HEK293 (cell line): ENCODE measurements around the gene SSU72.

Experiments used
- CTCF ChIA-PET: fragments of 350-600 bp; formaldehyde crosslinking; extraction: SDS; loops from one replicate; lab custom pipeline; 2021; ENCODE audit warnings: antibody characterized with exemption; lab: Yijun Ruan, JAX
- POLR2A ChIA-PET: fragments of 300-600 bp; formaldehyde crosslinking; extraction: SDS; loops from one replicate; lab custom pipeline; 2020; ENCODE audit warnings: antibody characterized with exemption, inconsistent platforms; lab: Yijun Ruan, JAX
- H3K27ac ChIP-seq: fragments of 200-500 bp; sonication (Bioruptor generic); 2 replicates; pipeline ENCODE4 v1.5.1; 2014; ENCODE audit warnings: low read depth, low read length, control low read depth, inconsistent platforms; ENCODE audit errors: extremely low read depth
- H3K36me3 ChIP-seq, 2 experiments: fragments of 200-500 bp in 1 of 2; sonication (Bioruptor generic) in 1 of 2; 1 replicate in 1 of 2; 2 replicates in 1 of 2; pipeline ENCODE4 v1.5.1; 2014 to 2017; ENCODE audit warnings: inconsistent platforms in 2 of 2, low read length in 2 of 2; ENCODE audit not compliant: control insufficient read depth in 2 of 2, insufficient read depth in 1 of 2
- H3K4me1 ChIP-seq: fragments of 200-500 bp; sonication (Bioruptor generic); 2 replicates; pipeline ENCODE4 v1.5.1; 2014; ENCODE audit warnings: mild to moderate bottlenecking, low read length, inconsistent platforms; ENCODE audit not compliant: control insufficient read depth, insufficient read depth
- H3K4me3 ChIP-seq: 2 replicates; pipeline ENCODE4 v1.5.1; 2011; ENCODE audit warnings: low read depth, mild to moderate bottlenecking, control low read depth, low read length, moderate library complexity
- H3K9me3 ChIP-seq: fragments of 200-500 bp; sonication (Bioruptor generic); 2 replicates; pipeline ENCODE4 v1.5.1; 2014; ENCODE audit warnings: low read depth, low read length, inconsistent platforms; ENCODE audit not compliant: control insufficient read depth, insufficient read depth
- GLI2 ChIP-seq: fragments of 450-650 bp; formaldehyde crosslinking; IDR thresholded peaks from 2 replicates; pipeline ENCODE4; 2017; ENCODE audit warnings: missing biosample characterization, missing genetic modification characterization, low read depth, borderline replicate concordance
- GLIS1 ChIP-seq: fragments of 450-650 bp; formaldehyde crosslinking; IDR thresholded peaks from 2 replicates; pipeline ENCODE4 v1.5.1; 2016; ENCODE audit warnings: missing biosample characterization, missing genetic modification characterization
- GLIS2 ChIP-seq: fragments of 450-650 bp; formaldehyde crosslinking; IDR thresholded peaks from 2 replicates; pipeline ENCODE4 v1.5.1; 2016; ENCODE audit warnings: missing biosample characterization, missing genetic modification characterization
- HIC1 ChIP-seq: fragments of 450-650 bp; formaldehyde crosslinking; IDR thresholded peaks from 2 replicates; pipeline ENCODE4 v1.5.1; 2016; ENCODE audit warnings: missing biosample characterization, missing genetic modification characterization
- ZFHX2 ChIP-seq: fragments of 450-650 bp; formaldehyde crosslinking; conservative IDR thresholded peaks from 2 replicates; pipeline ENCODE4 v1.5.1; 2016; ENCODE audit warnings: missing biosample characterization, missing genetic modification characterization
- ZFP3 ChIP-seq: fragments of 450-650 bp; formaldehyde crosslinking; IDR thresholded peaks from 2 replicates; pipeline ENCODE4 v1.5.1; 2016; ENCODE audit warnings: low read depth, missing biosample characterization, missing genetic modification characterization
- ZNF211 ChIP-seq: fragments of 450-650 bp; formaldehyde crosslinking; IDR thresholded peaks from 2 replicates; pipeline ENCODE4 v1.5.1; 2016; ENCODE audit warnings: low read depth, missing biosample characterization, missing genetic modification characterization
- ZNF239 ChIP-seq: fragments of 450-650 bp; formaldehyde crosslinking; IDR thresholded peaks from 2 replicates; pipeline ENCODE4 v1.5.1; 2016; ENCODE audit warnings: missing biosample characterization, missing genetic modification characterization
- ZNF266 ChIP-seq: fragments of 450-650 bp; formaldehyde crosslinking; IDR thresholded peaks from 2 replicates; pipeline ENCODE4 v1.5.1; 2016; ENCODE audit warnings: missing biosample characterization, missing genetic modification characterization, low read depth
- ZNF280C ChIP-seq: fragments of 450-650 bp; formaldehyde crosslinking; IDR thresholded peaks from 2 replicates; pipeline ENCODE4 v1.5.1; 2016; ENCODE audit warnings: missing biosample characterization, missing genetic modification characterization
- ZNF423 ChIP-seq: fragments of 450-650 bp; formaldehyde crosslinking; IDR thresholded peaks from 2 replicates; pipeline ENCODE4 v1.5.1; 2016; ENCODE audit warnings: missing biosample characterization, missing genetic modification characterization
- ZNF596 ChIP-seq: fragments of 450-650 bp; IDR thresholded peaks from 2 replicates; pipeline ENCODE4 v1.5.0; 2018; ENCODE audit warnings: missing biosample characterization, mild to moderate bottlenecking, missing genetic modification characterization, moderate library complexity
- ZSCAN4 ChIP-seq: fragments of 450-650 bp; formaldehyde crosslinking; IDR thresholded peaks from 2 replicates; pipeline ENCODE4 v1.5.1; 2017; ENCODE audit warnings: missing biosample characterization, missing genetic modification characterization

The SSU72 gene

DNA sequence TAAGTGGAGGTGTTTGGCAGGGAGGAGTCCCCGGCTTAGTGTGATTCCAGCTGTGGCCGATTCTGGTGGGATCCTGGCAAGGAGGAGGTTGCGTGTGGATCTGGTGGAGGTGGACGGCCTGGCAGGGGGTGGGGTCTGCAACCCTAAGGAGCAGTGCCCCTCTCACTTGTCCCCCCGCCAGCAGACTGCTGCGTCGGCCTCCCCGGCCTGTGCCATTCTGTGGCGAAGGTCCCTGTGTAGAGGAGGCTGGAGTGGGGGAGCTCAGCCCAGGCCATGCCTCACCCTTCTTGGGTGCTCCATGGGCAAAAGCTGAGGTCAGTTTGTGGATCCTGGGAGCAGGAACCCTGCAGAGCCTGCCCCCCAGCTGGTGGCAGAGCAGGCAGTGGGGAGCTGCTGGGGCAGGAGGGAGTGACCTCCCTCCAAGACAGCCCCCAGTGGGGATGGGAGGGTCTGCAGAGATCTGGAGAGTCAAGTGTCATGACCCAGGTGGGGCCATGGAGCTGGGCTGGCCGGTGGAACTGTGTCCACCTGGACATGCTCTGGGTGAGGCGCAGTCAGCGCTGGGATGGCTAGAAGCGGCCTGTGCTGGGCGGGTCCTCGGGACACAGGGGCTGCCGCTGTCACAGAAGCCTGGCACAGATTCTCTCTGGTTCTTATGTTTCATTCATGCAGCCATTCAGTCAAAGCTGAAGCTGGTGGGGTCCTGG is 45.9 kb upstream of the SSU72 start:
- ChIA-PET POLR2A (interaction anchor here (0.6 kb wide), 1 partner anchor 62 kb away, joined by 3 read pairs; no protein-coding TSS in a partner anchor), CTCF (interaction anchor here (0.6 kb wide), 1 partner anchor 48 kb away, joined by 4 read pairs; no protein-coding TSS in a partner anchor)
- Histone ChIP-seq H3K4me1 (no peaks in the 10 kb centered on the region), H3K9me3 (no peaks in the 10 kb centered on the region), H3K4me3 (no peak overlapping the region), H3K36me3 (peaks cover 0 to 41% of the 10 kb centered on the region in 2 experiments; a peak in 1 of 3 replicates), H3K27ac (no peak overlapping the region)
- TF ChIP-seq GLIS1 (tag by site-specific recombination) (peak; percentile 79), GLI2 (tag by site-specific recombination) (no peak), GLIS2 (tag by site-specific recombination) (peak; percentile 38)

GRCh38 chr1:1619917-1620361 is 45.3 kb upstream of the SSU72 start:
- ChIA-PET CTCF (no interaction called here), POLR2A (interaction anchor here (0.5 kb wide), 1 partner anchor 714 kb away, joined by 3 read pairs; no protein-coding TSS in a partner anchor)
- no peak overlapping the region for H3K4me3 ChIP-seq
- peaks cover 0 to 38% of the 10 kb centered on the region in 2 experiments; a peak in 1 of 3 replicates for H3K36me3 ChIP-seq
- no peaks in the 10 kb centered on the region for H3K4me1 ChIP-seq
- H3K27ac ChIP-seq: no peak overlapping the region
- H3K9me3 ChIP-seq: no peaks in the 10 kb centered on the region
- TF ChIP-seq ZFP3 (tag by site-specific recombination) (no peak), ZSCAN4 (tag by site-specific recombination) (no peak), ZNF266 (tag by site-specific recombination) (no peak), ZFHX2 (no peak), ZNF596 (tag by site-specific recombination) (no peak), HIC1 (peak; percentile 23; the same call in 1 of the 2 replicates)

GRCh38 chr1:1618396-1619068 is 43.9 kb upstream of the SSU72 start:
- H3K4me1 ChIP-seq: 0 out of 2 replicates have a peak, but pooled peaks cover 3% of the 10 kb centered on the region
- POLR2A ChIA-PET: no interaction called here
- TF ChIP-seq ZNF280C (no peak), GLIS2 (tag by site-specific recombination) (0 out of 2 replicates have a peak, but pooled peaks have one; percentile 8), ZNF423 (tag by site-specific recombination) (no peak), ZNF239 (tag by site-specific recombination) (no peak), ZNF211 (tag by site-specific recombination) (no peak)
- TF ChIP-seq, all 188 proteins: peak for 1
- Histone ChIP-seq H3K27ac (no peak overlapping the region), H3K36me3 (peaks cover 0 to 30% of the 10 kb centered on the region in 2 experiments; a peak in 1 of 3 replicates), H3K9me3 (no peaks in the 10 kb centered on the region), H3K4me3 (no peak overlapping the region)
- CTCF ChIA-PET: no interaction called here
